SK-N-MC (cell line): ENCODE measurements around the gene S1PR5.

ENCODE experiments used
- EZH2 ChIP-seq: fragments of 200-600 bp; sonication (generic); IDR thresholded peaks from one replicate; pipeline ENCODE4 v1.6.1; 2017; ENCODE audit warnings: antibody characterized with exemption
- POLR2AphosphoS5 ChIP-seq: IDR thresholded peaks from 2 replicates; pipeline ENCODE4 v1.6.1; 2012; ENCODE audit warnings: mild to moderate bottlenecking, low read depth, low read length, borderline replicate concordance

GRCh38 chr19:10525636-10526035 lies 8.4 kb upstream of the S1PR5 start:
- no peak for TF ChIP-seq POLR2AphosphoS5
- TF ChIP-seq EZH2, result no peak
